ENCODE results near the gene JAZF1. TPM values are rescaled to one million over a fixed set of nuclear protein-coding genes. Genes with fewer than 3 reads are reported as not detected.
A peak's percentile ranks its signal among the peaks of the same experiment; 100 is the strongest.

Gene JAZF1
- total RNA-seq, 4 donors from 2014 or later, result 1.6 to 8.6 (median 5.3) TPM

DNA sequence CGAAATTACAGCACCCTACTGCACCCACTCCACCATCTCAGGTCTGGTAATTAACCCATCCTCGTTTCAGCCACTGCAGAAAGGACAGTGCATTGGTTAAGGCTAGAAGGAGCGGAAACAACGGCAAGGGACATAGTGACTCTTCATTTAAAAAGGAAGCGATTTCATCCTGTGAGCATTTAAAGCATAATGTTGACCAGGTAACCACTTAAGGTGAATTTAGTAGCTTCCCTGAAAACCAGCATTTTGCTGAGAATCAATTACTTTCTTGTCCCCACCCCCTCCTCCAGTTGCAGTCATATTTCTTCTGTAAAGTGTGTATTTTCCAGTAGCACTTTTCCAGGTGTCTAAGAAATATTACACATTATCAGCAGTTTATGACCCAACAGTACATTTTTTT is 821 bp upstream of the JAZF1 start:
- in situ Hi-C loops (cut with MboI; ENCODE audit: low sequenced_read_pairs in 4 of 4), result no loop called here
- H3K4me3 ChIP-seq, result no peak overlapping the region
- intact Hi-C loops (cut with DNase I; ENCODE audit: low total_unique reads), result loop anchor here (2.0 to 5.0 kb wide), 2 partner anchors 73 to 226 kb away; no protein-coding TSS in a partner anchor
- ATAC-seq (no peak), DNase-seq (no peak)
- no peaks in the 10 kb centered on the region for H3K9me3 ChIP-seq
- no peaks in the 10 kb centered on the region for H3K27me3 ChIP-seq
- H3K36me3 ChIP-seq, result no peaks in the 10 kb centered on the region
- H3K27ac ChIP-seq, result peak overlapping the region in 1 of 4 donors; percentile 87
- TF ChIP-seq, protein P1, sequence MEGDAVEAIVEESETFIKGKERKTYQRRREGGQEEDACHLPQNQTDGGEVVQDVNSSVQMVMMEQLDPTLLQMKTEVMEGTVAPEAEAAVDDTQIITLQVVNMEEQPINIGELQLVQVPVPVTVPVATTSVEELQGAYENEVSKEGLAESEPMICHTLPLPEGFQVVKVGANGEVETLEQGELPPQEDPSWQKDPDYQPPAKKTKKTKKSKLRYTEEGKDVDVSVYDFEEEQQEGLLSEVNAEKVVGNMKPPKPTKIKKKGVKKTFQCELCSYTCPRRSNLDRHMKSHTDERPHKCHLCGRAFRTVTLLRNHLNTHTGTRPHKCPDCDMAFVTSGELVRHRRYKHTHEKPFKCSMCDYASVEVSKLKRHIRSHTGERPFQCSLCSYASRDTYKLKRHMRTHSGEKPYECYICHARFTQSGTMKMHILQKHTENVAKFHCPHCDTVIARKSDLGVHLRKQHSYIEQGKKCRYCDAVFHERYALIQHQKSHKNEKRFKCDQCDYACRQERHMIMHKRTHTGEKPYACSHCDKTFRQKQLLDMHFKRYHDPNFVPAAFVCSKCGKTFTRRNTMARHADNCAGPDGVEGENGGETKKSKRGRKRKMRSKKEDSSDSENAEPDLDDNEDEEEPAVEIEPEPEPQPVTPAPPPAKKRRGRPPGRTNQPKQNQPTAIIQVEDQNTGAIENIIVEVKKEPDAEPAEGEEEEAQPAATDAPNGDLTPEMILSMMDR (IDR thresholded peaks at IDR 0.05 in 4 of 5, conservative IDR thresholded peaks at IDR 0.05 in 1 of 5), result no peak
- TF ChIP-seq POLR2A (IDR thresholded peaks at IDR 0.05), result no peak
- peaks cover 16 to 18% of the 10 kb centered on the region in 2 donors for H3K4me1 ChIP-seq

DNA sequence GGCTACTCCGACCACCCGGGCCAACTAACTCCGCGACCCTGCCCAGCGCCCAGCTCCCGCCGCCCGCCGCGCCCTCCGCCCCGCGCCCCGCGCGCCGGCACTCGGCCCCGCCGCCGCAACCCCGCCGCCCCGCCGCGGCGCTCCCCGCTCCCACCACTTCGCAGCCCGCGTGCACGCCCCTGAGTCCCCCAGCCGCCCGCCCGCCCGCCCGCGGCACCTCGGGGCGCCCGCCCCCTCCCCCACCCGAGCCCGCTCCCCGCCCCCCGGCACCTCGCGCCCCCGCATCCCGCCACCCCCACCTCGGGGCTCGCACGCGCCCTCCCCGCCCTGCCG is 598 bp downstream of the JAZF1 start:
- no peaks in the 10 kb centered on the region for H3K36me3 ChIP-seq
- peak overlapping the region; percentile 89 to 98 (median 94) for H3K4me3 ChIP-seq
- in situ Hi-C loops (cut with MboI; ENCODE audit: low sequenced_read_pairs in 4 of 4) (no loop called here), intact Hi-C loops (cut with DNase I; ENCODE audit: low total_unique reads) (loop anchor here (2.0 to 5.0 kb wide), 2 partner anchors 71 to 227 kb away; no protein-coding TSS in a partner anchor)
- DNase-seq (no peak), ATAC-seq (peak; percentile 7 to 22)
- TF ChIP-seq POLR2A (IDR thresholded peaks at IDR 0.05), result no peak
- TF ChIP-seq, protein P1 (IDR thresholded peaks at IDR 0.05 in 4 of 5, conservative IDR thresholded peaks at IDR 0.05 in 1 of 5), result no peak
- H3K9me3 ChIP-seq, result no peaks in the 10 kb centered on the region
- H3K4me1 ChIP-seq, result peaks cover 18 to 21% of the 10 kb centered on the region in 2 donors
- H3K27me3 ChIP-seq, result no peaks in the 10 kb centered on the region
- peak overlapping the region; percentile 85 to 91 (median 88) for H3K27ac ChIP-seq

DNA sequence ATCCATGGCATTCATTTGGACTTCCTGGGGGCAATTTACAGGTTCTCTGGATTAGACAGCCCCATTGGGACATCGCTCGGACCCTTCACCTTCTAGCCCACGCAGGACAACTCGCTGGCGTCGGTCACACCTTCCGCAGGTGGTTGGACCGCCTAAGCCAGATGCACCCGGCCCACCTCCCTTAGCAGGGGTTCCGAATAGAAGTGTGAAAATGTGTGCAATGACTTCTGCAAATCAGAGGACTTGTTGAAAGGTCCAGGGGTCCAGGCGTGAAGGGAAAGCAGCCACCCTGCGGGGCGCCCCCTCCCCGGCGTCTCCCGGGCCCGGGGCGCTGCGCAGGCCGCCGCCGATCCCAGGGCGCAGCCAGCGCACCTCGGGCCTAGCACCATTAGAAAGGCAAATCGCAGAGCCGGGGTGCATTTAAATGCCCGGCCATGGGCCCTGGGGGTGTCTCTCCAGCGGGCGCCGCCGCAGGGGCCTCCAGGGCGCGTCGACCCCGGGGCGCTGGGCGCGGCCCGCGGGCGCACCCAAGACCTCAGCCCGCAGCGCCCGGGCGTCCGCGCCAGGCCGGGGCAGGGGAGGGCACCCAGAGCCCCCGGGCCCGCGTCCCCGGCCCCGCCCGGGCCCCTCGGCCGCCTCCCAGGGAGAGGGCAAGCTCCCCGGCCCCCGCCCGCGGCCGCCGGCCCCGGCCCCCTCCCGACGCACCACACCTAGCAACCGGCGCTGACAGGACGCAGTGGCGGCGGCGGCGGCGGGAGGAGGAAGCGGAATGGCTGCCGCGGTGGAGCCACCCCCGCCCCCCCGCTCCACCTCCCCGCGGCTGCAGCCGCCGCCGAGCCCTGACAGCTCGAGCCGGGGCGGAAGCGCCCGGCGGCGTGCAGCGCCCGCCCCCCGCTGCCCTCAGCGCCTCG is 1.2 kb downstream of the JAZF1 start:
- peak; percentile 55 to 59 for DNase-seq
- no peaks in the 10 kb centered on the region for H3K36me3 ChIP-seq
- intact Hi-C loops (cut with DNase I; ENCODE audit: low total_unique reads), result loop anchor here (2.0 to 10.0 kb wide), 4 partner anchors 71 to 515 kb away; partner anchors contain the start of gene HIBADH
- peak; percentile 77 to 84 for ATAC-seq
- TF ChIP-seq, protein P1 (IDR thresholded peaks at IDR 0.05 in 4 of 5, conservative IDR thresholded peaks at IDR 0.05 in 1 of 5), result no peak
- peak; percentile 27 to 41 for TF ChIP-seq POLR2A (IDR thresholded peaks at IDR 0.05)
- peak overlapping the region; percentile 66 to 87 (median 84) for H3K27ac ChIP-seq
- H3K9me3 ChIP-seq, result no peaks in the 10 kb centered on the region
- H3K4me1 ChIP-seq, result peaks cover 18 to 21% of the 10 kb centered on the region in 2 donors
- H3K27me3 ChIP-seq, result no peaks in the 10 kb centered on the region
- in situ Hi-C loops (cut with MboI; ENCODE audit: low sequenced_read_pairs in 4 of 4), result no loop called here
- H3K4me3 ChIP-seq, result peak overlapping the region; percentile 53 to 97 (median 68)

DNA sequence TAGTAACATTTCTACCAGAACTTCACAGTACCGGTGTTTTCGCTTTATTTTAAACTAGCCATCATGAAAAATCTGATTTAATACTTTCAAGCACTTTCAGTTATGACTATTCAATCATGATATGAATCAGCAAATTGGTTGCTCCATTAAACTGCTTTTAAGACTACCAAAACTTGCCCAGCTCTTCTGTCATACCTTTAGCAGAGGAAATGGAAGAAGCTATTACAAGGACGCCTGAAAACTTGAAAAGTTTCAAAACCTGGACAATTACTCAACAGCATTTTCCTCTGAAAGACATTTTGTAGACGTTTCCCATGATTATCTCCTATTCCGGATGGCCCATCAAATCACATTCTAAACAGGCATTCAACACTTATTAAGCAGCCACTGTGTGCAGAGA is 2.0 kb downstream of the JAZF1 start:
- no peaks in the 10 kb centered on the region for H3K36me3 ChIP-seq
- in situ Hi-C loops (cut with MboI; ENCODE audit: low sequenced_read_pairs in 4 of 4) (no loop called here), intact Hi-C loops (cut with DNase I; ENCODE audit: low total_unique reads) (loop anchor here (10.0 kb wide), 2 partner anchors 446 to 514 kb away; partner anchors contain the start of gene HIBADH)
- no peaks in the 10 kb centered on the region for H3K27me3 ChIP-seq
- H3K9me3 ChIP-seq, result no peaks in the 10 kb centered on the region
- H3K4me1 ChIP-seq, result peaks cover 23 to 27% of the 10 kb centered on the region in 2 donors
- H3K4me3 ChIP-seq, result peak overlapping the region; percentile 53 to 97 (median 68)
- DNase-seq (no peak), ATAC-seq (no peak)
- H3K27ac ChIP-seq, result peak overlapping the region; percentile 66 to 87 (median 84)
- TF ChIP-seq, protein P1 (IDR thresholded peaks at IDR 0.05 in 4 of 5, conservative IDR thresholded peaks at IDR 0.05 in 1 of 5), result no peak
- no peak for TF ChIP-seq POLR2A (IDR thresholded peaks at IDR 0.05)
